Measurements from ENCODE around the gene ALDOA.

The ALDOA gene

GRCh38 chr16:30063278-30063892 is 2.2 kb upstream of the ALDOA start:
- no peak for DNase-seq (ENCODE audit: low spot score)
- TF ChIP-seq CTCF (IDR thresholded peaks at IDR 0.05; ENCODE audit: borderline replicate concordance, control extremely low read depth, extremely low read depth, insufficient read depth, missing control alignments) = no peak
- in situ Hi-C loops (cut with MboI; ENCODE audit: low sequenced_read_pairs, unreplicated experiment) = no loop called here

GRCh38 chr16:30063893-30064728 is 1.4 kb upstream of the ALDOA start:
- DNase-seq (ENCODE audit: low spot score) = peak; percentile 85
- in situ Hi-C loops (cut with MboI; ENCODE audit: low sequenced_read_pairs, unreplicated experiment) = no loop called here
- TF ChIP-seq CTCF (IDR thresholded peaks at IDR 0.05; ENCODE audit: borderline replicate concordance, control extremely low read depth, extremely low read depth, insufficient read depth, missing control alignments) = peak; percentile 37

- DNase-seq (ENCODE audit: low spot score) = no peak
- in situ Hi-C loops (cut with MboI; ENCODE audit: low sequenced_read_pairs, unreplicated experiment) = no loop called here
- no peak for TF ChIP-seq CTCF (IDR thresholded peaks at IDR 0.05; ENCODE audit: borderline replicate concordance, control extremely low read depth, extremely low read depth, insufficient read depth, missing control alignments)
These were observed 845 bp upstream of the ALDOA start for GRCh38 chr16:30064729-30065101.

- DNase-seq (ENCODE audit: low spot score) = no peak
- in situ Hi-C loops (cut with MboI; ENCODE audit: low sequenced_read_pairs, unreplicated experiment) = no loop called here
- no peak for TF ChIP-seq CTCF (IDR thresholded peaks at IDR 0.05; ENCODE audit: borderline replicate concordance, control extremely low read depth, extremely low read depth, insufficient read depth, missing control alignments)
These were observed 592 bp downstream of the ALDOA start for GRCh38 chr16:30065943-30066760.

GRCh38 chr16:30066761-30067583 is 1.4 kb downstream of the ALDOA start:
- DNase-seq (ENCODE audit: low spot score) = no peak
- TF ChIP-seq CTCF (IDR thresholded peaks at IDR 0.05; ENCODE audit: borderline replicate concordance, control extremely low read depth, extremely low read depth, insufficient read depth, missing control alignments) = no peak
- in situ Hi-C loops (cut with MboI; ENCODE audit: low sequenced_read_pairs, unreplicated experiment) = no loop called here

GRCh38 chr16:30067584-30067916 is 2.0 kb downstream of the ALDOA start:
- in situ Hi-C loops (cut with MboI; ENCODE audit: low sequenced_read_pairs, unreplicated experiment) = no loop called here
- DNase-seq (ENCODE audit: low spot score) = no peak
- no peak for TF ChIP-seq CTCF (IDR thresholded peaks at IDR 0.05; ENCODE audit: borderline replicate concordance, control extremely low read depth, extremely low read depth, insufficient read depth, missing control alignments)

Data from GM13976 (cell line).